CD4-positive, alpha-beta T cell treated with Interleukin-21 for 1 hour (primary cell): ENCODE measurements around the gene GJB3.
"Not testable (repeated sequence)": the region's sequence is repeated elsewhere in the genome, so short reads cannot be mapped to it uniquely, and the experiment has no call there.

Experiments
- DNase-seq: peaks from one replicate; pipeline ENCODE4 v3.0.0-alpha.2; 2020

Gene GJB3

DNA sequence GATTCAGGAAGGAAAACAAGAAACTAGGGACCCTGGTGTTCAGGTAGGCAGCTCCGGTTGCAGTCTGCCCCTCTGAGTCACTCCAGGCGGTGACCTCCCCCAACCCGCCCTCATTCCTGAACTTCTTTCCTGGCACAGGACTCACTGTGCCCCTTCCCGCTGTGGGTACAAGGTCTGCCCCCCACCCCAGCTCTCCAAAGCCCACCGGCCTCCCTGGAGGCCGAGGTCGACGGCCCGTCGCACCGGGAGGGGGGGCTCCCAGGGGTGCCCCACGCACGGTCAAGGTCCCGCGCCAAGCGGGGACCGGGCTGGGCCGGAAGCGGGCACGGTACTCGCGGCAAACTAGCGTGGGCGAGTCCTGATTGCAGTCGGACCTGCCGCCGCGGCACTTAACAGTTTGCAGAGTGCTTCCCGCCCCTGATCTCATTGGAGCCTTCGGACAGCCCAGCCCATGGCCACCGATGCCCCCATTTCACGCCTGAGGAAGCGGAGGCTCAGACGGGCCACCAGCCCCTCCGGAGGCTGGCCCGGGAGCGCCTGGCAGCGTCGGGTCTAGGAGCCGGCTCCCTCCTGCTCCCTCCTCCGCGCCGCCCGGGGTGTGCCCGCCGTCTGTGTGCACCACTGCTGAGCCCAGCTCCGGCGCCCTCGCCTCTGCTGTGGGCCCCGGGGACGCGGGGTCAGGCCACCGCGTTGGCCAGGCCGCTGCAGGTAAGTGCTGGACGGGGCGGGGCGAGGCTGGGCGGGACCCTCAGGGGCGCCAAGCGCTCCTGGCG, at the start of gene GJB3:
Gene GJB3 (plus strand): TSS at position 144 of the 773 bp plus-strand sequence. CDS start 3,549 bp downstream, outside the sequence.
- no peak for DNase-seq

DNA sequence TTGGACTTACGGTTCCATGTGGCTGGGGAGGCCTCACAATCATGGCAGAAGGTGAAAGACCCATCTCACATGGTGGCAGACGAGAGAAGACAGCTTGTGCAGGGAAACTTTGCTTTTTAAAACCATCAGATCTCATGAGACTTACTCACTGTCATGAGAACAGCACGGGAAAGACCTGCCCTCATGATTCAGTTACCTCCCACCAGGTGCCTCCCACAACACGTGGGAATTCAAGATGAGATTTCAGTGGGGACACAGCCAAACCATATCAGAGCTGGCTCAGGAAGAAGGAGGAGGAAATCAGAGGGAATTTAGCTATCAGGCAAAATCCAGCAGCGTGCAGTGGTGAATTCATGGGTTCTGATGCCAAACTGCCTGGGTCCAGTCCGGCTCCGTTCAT, 48.2 kb upstream of the GJB3 start:
- not testable (repeated sequence) for DNase-seq

DNA sequence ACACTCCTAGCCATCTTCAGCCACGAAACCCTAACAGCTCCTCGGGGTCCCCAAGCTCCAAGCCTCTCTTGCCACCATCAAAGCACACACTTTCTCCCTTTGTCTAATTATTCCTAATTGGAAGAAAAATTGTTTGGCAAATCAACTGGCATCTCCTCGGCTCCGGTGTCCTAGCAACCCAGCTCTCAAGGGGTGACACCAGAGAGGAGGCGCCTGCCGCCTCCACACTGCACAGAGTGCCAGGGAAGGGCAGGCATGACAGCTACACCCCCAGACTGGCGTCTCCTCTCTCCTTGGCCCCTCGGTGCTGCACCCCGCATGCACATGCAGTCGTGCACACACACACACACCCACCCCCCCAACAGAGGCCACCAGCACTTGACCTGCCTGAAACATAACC, 44.3 kb upstream of the GJB3 start:
- no peak for DNase-seq

DNA sequence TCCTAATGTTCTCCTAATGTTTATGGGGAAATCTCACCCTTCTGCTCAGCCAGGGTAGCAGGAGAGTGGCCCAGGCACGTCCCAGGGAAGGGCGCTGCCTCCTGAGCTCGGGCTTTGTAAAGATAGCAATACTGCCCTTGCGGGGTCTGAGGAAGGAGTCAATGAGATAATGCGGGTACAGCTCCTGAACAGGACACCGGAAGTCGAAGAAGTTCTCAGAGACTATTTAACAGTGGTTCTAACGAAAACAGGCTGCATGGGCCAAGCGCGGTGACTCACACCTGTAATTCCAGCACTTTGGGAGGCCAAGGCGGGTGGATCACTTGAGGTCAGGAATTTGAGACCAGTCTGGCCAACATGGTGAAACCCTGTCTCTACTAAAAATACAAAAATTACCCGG, 43.8 kb upstream of the GJB3 start:
- DNase-seq = not testable (repeated sequence)

DNA sequence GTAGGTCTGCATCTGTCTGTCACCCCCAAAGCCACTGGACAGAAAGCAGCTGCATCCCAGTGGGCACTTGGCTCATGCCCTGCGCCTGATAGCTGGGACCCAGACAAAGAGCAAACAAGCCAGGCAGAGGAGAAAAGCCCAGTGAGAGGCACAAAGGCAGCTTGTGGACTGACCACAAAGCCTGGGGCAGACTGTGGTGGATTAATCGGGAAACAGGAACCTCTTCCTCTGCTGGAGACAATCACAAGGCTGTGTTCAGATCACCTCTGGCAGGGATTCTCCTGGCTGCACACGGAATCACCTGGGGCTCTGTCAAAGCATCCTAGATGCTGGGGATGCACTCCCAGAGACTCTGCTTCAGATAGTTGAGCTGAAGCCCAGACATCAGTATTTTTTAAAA, 41.4 kb upstream of the GJB3 start:
- DNase-seq = no peak

DNA sequence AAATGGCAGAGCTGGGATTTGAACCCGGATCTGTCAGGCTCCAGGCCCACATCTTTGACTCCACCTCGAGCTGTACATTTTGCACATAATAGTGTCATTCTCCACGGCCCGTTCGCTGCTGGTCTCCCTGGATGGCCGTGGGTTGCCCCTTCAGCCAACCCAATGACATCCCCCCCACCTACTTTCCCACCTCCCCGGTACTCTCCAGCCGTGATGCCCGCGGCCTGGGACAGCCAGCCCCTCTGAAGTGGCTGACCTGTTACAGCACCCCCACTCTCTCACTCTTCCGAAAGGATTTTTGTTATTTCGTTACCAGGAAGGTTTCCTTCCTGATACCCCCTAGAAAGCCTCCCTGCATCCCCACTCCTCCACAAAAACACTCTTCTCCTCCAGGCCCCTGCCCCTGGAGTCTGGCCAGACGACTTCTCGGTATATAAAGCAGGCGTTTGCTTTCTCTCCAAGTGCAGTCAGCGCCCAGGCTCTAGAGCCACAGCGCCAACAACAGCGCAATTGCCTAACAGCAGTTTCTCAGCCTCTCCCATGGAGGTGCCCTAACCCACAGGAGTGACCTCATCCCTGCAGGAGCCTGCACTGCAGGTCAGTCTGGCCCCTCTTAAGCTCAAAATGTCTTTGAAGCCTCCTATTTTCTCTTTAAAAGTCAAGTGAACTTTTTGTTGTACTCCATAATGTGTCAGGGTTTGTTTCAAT, 40.7 kb upstream of the GJB3 start:
- no peak for DNase-seq

DNA sequence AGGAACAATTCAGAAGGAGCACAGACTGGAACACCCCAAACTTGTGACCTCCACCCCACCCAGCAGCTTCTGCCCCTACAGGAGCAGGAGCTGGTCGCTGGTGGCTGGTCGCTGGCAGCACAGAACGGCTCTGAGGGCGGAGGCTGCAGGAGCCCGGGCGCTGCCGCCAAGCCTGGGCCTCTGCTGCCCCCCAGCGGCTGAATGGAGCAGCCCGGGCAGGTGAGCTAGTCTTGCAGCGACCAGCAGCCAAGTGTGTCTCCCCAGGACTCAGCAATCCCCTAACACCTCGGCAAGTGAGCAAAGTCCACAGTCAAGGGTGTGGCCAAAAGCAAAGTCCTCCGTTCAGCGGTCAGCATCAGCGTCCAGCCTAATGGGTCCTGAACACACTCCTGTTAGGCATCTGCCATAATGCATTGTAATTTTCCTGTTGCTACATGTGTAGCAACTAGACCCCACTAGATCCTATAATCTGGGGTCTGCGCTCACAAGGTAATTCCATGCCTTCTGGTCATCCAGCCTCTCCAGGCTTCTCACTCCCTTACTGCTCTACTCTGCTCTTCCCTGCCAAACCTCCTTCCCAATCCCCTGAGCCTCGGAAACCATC, 38.2 kb upstream of the GJB3 start:
- peak; percentile 62 for DNase-seq

DNA sequence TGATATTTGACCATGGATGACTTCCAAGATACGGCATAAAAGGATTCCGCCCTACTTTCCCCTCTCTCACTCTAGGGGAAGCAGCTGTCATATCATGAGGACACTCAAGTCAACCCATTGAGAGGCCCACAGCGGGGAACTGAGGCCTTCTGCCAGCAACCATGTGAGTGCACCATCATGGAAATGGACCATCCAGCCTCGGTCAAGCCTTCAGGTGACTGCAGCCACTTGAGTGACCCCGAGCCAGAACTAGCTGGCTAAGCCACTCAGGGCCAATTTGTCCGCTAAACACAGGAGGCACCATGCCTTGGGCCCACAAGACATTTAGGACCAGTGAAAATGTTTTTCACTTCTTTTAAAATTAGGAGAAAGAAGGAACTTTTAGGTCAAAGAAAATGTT, 37.2 kb upstream of the GJB3 start:
- no peak for DNase-seq

DNA sequence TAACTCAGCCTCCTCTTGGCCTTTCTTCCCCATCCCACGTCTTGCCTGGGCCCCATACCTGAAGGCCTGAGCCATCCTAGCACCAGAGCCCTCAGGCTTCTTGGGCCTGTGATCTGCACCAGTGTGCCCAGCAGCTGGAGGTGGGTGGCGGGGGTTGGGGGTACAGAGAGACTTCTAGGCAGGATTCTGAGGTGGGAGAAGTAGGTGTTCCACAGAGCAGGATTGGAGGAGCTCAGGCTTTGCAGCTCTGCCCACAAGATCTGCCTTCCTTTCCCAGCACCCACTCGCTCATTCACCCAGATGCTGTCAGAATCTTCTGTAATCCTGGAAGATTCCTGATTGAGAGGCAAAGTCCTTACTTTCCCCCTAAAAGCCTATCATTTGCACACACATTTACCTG, 36.2 kb upstream of the GJB3 start:
- no peak for DNase-seq

DNA sequence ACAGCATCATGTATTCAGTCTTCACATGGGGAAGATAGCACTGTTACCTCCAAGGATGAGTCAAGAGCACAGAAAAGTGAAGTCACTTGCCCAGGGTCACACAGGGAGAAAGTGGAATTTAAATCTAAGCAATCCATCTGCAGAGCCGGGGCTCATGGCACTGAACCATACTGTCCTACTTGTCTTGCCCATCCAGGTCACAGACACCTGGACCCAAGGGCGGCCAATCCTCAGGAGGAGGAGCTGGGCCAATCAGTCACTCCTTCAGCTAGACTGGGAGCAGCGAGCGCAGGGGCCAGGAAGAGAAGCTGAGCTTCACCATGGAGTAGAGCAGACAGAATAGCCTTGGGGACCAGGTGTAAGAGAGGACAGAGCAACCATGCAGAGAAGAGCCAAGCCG, 35.3 kb upstream of the GJB3 start:
- no peak for DNase-seq

DNA sequence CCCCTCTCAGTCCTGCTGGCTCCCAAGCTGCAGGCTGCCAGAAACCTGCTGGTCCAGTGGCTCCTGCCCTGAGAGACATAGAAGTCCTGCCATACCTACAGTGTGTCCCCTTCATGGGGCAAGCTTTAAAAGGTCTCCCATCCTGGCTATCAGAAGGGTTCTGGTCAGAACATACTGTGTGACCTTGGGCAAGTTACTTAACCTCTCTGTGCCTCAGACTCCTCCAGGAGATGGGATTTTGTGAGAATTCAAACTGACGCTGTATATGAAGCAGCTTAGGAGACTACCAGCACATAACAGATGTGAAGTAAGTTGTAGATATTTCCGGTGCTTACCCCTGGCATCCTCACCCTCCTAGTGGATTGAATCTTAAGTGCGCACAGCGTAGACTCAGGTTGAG, 34.9 kb upstream of the GJB3 start:
- DNase-seq = no peak

DNA sequence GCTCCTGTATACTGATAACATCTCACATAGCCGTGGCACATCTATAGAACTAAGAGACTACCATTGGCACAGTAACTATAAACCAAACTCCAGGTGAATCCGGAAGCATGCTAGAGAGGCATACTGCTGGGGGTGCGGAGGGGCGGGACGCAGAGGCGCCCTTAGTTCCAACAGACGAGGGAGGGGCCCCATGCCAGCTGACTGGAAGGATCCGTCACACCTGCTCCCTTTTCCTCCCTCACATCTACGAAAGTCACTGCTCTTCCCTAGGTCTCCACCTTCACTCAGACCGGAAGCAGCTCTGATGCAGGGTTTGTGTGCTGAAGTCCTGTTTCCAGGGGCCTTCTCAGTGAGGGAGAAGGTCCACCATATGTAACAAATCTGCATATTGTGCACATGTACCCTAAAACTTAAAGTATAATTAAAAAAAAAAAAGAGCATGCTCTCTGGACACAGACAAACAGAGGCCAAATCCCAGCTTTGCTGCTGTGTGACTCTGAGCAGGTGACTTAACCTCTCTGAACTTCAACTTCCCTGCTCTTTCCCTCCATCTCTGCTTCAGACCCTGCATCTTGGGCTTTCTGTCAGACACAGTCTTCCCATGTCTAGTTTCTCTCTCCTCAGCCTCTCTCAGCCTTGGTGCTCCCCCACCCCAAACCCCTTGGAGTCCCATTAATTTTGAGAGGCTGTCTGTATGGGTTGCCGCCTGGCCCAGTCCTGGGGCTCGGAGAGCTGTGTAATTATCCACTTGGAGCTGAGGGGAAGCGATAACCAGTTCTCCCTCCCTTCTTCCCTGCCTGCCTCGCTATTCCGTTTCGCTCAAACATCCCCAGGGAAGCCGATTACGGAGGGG, 34.0 kb upstream of the GJB3 start:
- no peak for DNase-seq

DNA sequence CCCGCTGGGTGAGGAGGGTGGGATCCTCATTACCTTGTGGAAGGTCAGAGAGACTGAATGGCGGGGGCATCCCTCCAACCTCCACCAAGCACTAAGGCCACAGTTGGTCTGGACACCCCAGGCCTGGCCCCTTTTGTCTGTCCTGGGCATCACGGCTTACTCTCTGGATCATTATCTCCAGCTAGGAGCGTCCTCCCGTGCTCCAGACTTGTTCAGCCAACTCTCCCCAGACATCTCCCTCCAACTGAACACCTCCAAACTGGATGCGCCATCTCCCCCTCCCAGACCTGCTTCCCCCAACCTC, 33.4 kb upstream of the GJB3 start:
- no peak for DNase-seq

DNA sequence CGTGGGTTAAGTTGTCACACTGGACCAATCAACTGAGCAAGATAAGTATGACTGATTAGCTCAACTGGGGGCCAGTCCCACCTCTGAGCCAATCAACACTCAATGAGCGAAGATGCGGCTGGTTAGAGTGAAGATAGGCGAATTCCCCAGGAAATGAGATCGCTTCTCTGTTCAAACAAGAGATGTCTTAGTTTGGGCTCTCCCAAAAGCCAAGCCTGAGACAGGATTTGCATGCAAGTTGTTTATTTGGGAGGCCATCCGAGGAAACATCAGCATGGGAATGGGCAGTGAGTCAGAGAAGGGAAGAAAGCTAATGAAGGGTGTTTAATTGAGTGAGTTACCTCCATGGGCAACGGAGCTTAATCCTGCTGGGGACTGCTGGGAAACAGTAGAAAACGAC, 31.0 kb upstream of the GJB3 start:
- DNase-seq = no peak

DNA sequence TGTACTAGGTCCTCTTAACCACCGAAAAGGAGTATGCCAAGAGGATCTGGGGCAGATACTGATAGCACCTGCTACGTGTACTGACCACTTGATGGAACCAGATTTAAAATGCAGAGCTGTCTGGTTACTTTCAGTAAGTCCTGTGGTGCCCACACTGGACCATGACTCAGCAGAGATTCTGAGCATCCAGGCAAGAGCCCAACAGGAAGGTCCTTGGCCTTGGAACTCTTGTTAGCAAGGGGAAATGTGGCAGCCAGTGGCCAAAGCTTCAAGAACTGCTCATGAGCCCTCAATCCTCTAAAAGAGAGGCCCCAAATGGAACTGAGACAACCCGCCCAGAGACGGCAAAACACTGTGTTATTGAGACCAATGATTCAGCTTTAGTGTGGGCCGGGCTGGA, 30.4 kb upstream of the GJB3 start:
- no peak for DNase-seq

DNA sequence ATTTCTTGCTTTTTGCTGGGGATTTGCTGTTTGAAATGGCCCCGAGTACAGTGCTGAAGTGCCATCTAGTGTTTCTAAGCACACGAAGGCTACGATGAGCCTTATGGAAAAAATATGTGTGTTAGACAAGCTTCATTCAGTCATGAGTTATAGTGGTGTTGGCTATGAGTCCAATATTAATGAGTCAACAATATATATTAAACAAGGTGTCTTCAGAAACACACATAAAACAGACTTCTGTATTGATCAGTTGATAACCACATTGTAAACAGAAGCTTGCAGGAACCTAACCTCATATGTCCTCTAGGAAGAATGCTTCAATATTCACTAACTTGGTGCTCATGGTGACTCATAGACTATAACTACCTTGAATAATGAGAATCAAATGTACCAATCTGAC, 27.9 kb upstream of the GJB3 start:
- no peak for DNase-seq

DNA sequence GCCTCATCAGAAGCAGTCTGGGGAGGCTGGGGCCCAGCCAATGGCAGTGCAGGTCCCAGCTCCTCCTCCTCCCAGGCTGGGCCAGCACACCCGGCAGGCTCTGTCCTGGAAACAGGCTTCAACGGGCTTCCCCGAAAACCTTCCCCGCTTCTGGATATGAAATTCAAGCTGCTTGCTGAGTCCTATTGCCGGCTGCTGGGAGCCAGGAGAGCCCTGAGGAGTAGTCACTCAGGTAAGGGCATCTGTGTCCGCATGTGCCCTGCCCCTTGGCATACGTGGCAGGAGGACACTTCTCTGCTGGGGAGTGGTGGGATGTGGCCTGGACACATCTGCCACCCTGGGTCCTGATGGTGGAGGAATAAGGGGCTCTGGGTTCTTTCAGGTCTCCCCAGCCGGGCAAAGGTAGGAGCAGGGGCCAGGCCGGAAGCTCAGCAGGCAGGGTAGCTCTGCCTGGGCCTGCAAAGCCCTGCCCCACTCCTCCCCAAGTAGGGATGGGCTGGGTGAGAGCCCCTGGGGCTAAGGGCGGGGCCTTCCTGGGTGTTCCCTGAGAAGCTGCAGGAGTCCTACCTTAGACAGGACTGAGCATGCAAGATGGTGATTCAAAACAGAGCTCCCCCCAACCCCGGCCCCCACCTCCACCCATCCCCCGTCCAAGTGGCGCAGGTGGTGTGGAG, 25.9 kb upstream of the GJB3 start, which contains the start of gene GJB5:
Gene GJB5 (plus strand): TSS at position 84 of the 674 bp plus-strand sequence. CDS start 2,284 bp downstream, outside the sequence.
- DNase-seq = no peak

DNA sequence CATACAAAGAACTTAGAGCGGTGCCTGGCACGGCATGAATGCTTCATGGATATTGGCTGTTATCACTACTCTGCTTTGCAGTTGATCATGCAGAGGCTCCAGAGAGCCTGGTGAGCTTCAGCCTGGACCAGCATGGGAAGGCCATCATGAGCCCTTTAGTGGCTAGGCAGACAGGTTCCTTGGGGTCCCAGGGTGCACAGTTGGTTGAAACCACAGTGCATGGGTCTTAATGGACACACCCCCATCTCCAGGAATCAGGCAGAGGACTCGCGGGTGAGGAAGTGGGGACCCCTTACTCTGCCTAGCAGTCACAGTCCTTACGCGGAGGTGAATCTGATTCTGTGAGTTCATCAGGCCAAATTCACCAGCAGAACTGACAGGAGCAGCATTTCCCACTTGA, 25.1 kb upstream of the GJB3 start:
- no peak for DNase-seq

DNA sequence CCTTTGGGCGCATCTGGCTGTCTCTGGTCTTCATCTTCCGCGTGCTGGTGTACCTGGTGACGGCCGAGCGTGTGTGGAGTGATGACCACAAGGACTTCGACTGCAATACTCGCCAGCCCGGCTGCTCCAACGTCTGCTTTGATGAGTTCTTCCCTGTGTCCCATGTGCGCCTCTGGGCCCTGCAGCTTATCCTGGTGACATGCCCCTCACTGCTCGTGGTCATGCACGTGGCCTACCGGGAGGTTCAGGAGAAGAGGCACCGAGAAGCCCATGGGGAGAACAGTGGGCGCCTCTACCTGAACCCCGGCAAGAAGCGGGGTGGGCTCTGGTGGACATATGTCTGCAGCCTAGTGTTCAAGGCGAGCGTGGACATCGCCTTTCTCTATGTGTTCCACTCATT, 23.6 kb upstream of the GJB3 start:
- no peak for DNase-seq

DNA sequence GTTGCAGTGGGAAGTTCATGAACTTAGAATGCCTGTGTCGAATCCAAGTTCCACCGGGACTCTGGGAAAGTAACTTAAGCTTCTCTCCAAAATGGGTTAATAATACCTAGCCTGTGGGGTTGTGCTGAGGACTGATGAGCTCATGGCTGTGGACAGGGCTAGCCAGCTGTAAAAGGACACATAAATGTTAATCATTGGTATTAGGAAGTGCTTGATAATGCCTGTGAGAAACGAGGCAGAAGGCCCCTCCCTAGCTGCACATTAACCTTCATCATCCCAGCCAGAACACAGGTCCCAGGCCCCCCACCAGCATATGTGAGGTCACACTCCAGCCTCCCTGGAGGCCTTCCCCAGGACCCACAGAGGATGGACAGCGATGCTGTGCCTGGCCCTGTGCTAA, 22.3 kb upstream of the GJB3 start:
- no peak for DNase-seq

DNA sequence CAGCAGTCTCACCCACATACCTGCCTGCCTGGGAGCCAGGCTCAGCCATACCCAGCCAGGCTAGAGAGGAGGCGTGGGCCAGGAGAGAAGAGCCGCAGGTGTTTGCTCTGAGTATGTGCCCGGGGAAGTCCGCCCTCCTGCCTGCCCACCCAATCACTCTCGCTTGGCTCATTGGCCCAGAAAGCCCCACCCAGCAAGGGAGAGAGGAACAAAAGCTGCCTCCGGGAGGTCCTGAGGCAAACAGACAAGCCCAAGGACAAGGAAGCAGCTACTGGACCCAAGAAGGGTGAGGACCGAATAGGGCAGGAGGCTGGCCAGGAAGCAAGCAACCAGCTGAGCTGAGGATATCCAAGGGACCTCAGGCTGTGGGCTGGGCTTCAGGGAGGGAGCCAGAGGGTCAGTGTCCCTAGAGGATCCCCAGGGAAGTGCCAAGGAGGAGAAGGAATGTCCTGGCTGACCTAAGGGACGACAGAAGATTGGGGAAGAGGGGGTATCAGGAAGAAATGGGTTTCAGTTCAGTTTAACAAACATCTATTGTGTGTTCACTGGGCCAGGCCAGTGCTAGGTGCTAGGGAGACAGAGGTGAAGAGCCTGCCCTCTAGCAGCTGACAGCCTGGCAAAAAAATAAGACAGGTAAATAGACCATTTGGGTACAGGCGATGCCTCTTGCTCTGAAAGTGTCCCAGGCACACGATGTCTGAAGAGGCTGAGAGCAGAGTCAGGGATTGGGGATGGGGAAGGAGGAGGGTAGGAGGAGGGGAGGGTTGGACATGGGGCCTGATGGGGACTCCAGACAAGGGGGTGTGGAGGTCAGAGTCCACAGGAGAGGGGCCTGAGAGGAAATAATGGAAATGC, 21.3 kb upstream of the GJB3 start, which contains the start of gene GJB4:
Gene GJB4 (plus strand): TSS at position 238 of the 855 bp plus-strand sequence. CDS start 1,515 bp downstream, outside the sequence.
- DNase-seq = no peak
